SK-N-SH (cell line): ENCODE data around the gene LRMDA.

Experiments
- CHD2 ChIP-seq: fragments of 150-350 bp; IDR thresholded peaks from 2 replicates; pipeline ENCODE4 v1.6.1; 2018; ENCODE audit warnings: low read length; ENCODE audit not compliant: partially characterized antibody
- CTCF ChIP-seq: fragments of 200-600 bp; sonication (generic); IDR thresholded peaks from 2 replicates; pipeline ENCODE4 v1.6.1; 2017; ENCODE audit warnings: antibody characterized with exemption, mild to moderate bottlenecking, moderate library complexity
- EP300 ChIP-seq, 2 experiments: IDR thresholded peaks; 2 replicates each; pipeline versions ENCODE4 v1.4.0 to v1.6.1; 2012; ENCODE audit warnings: borderline replicate concordance in 1 of 2, low read depth in 1 of 2, low read length in 1 of 2
- MAX ChIP-seq: IDR thresholded peaks from 2 replicates; pipeline ENCODE4 v1.4.0; 2012; ENCODE audit warnings: low read depth
- SIN3A ChIP-seq: IDR thresholded peaks from 2 replicates; pipeline ENCODE4 v1.6.1; 2012; ENCODE audit warnings: low read depth, mild to moderate bottlenecking, low read length, moderate library complexity, borderline replicate concordance
- TEAD4 ChIP-seq: IDR thresholded peaks from 2 replicates; pipeline ENCODE4 v1.4.0; 2012; ENCODE audit warnings: mild to moderate bottlenecking, borderline replicate concordance; ENCODE audit not compliant: insufficient read depth

- TF ChIP-seq CTCF (no peak), TEAD4 (no peak), EP300 (IDR thresholded peaks at IDR 0.05; ENCODE audit: borderline replicate concordance in 1 of 2, low read depth in 1 of 2, low read length in 1 of 2) (no peak), SIN3A (no peak), MAX (no peak), CHD2 (no peak)
Observed at GRCh38 chr10:76548716-76549115, 1117.3 kb downstream of the LRMDA start.
